B cell (primary cell): ENCODE data around the gene AMMECR1. TPM values are rescaled to one million over a fixed set of nuclear protein-coding genes. Genes with fewer than 3 reads are reported as not detected.

Experiments
- ATAC-seq: fragments of 200-7000 bp; cut with Tn5 transposase; one replicate; pipeline ENCODE4 v1.10.0; 2021; ENCODE audit warnings: low read depth, mild to moderate bottlenecking, moderate number of reproducible peaks, moderate library complexity
- CTCF ChIA-PET: fragments of 350-600 bp; sonication (Branson Sonifier 250); formaldehyde crosslinking; loops from one replicate; lab custom pipeline; 2021; ENCODE audit warnings: antibody characterized with exemption, inconsistent platforms; lab: Charles Lee
- POLR2A ChIA-PET: fragments of 350-600 bp; sonication (Branson Sonifier 250); formaldehyde crosslinking; loops from one replicate; lab custom pipeline; 2021; ENCODE audit warnings: antibody characterized with exemption; lab: Charles Lee
- DNase-seq: peaks from one replicate; pipeline ENCODE4 v3.0.0; 2013
- H2AFZ ChIP-seq: 2 replicates; pipeline ENCODE4 v1.6.1; 2012; ENCODE audit warnings: mild to moderate bottlenecking, low read depth, low read length; ENCODE audit not compliant: insufficient read depth, poor library complexity, severe bottlenecking
- H3K27ac ChIP-seq, 2 donors: 1 replicate in 1 of 2; 2 replicates in 1 of 2; pipeline ENCODE4 v1.5.1; 2012 to 2013; ENCODE audit warnings: low read length in 2 of 2, mild to moderate bottlenecking in 2 of 2, moderate library complexity in 1 of 2
- H3K27me3 ChIP-seq, 4 experiments: fragments of 200-600 bp in 1 of 4; sonication (generic) in 1 of 4; replicated peaks in 1 of 4; 1 replicate in 2 of 4; 2 replicates in 2 of 4; pipeline versions ENCODE4 v1.6.1 to v1.7.0; 2013 to 2016; ENCODE audit warnings: low read length in 3 of 4, mild to moderate bottlenecking in 2 of 4, mixed read lengths in 1 of 4, moderate library complexity in 1 of 4; ENCODE audit not compliant: insufficient read depth in 4 of 4, control insufficient read depth in 3 of 4; ENCODE audit errors: control extremely low read depth in 1 of 4
- H3K36me3 ChIP-seq, 2 experiments: replicated peaks in 1 of 2; 1 replicate in 1 of 2; 2 replicates in 1 of 2; pipeline versions ENCODE4 v1.6.1 to v1.7.1; 2013; ENCODE audit warnings: low read length in 1 of 2; ENCODE audit not compliant: insufficient read depth in 2 of 2, control insufficient read depth in 1 of 2; ENCODE audit errors: control extremely low read depth in 1 of 2, extremely low read depth in 1 of 2
- H3K4me1 ChIP-seq, 2 donors: fragments of 200-600 bp in 1 of 2; sonication (generic) in 1 of 2; 1 replicate in 1 of 2; 2 replicates in 1 of 2; pipeline versions ENCODE4 v1.5.1 to v1.6.1; 2013 to 2017; ENCODE audit warnings: low read length in 2 of 2; ENCODE audit not compliant: control insufficient read depth in 2 of 2, insufficient read depth in 2 of 2
- H3K4me2 ChIP-seq: replicated peaks from 2 replicates; pipeline ENCODE3; 2012; ENCODE audit warnings: mild to moderate bottlenecking, low read depth, low read length; ENCODE audit not compliant: poor library complexity, severe bottlenecking
- H3K4me3 ChIP-seq, 5 experiments: fragments of 200-600 bp in 1 of 5; sonication (generic) in 1 of 5; 1 replicate in 3 of 5; 2 replicates in 2 of 5; pipeline versions ENCODE4 v1.5.1 to v1.7.0; 2011 to 2016; ENCODE audit warnings: low read length in 4 of 5, mild to moderate bottlenecking in 4 of 5, low read depth in 2 of 5, control low read depth in 1 of 5, moderate library complexity in 1 of 5; ENCODE audit not compliant: insufficient read depth in 1 of 5; ENCODE audit errors: control extremely low read depth in 1 of 5, extremely low read depth in 1 of 5
- H3K79me2 ChIP-seq: fragments of 200-600 bp; sonication (generic); one replicate; pipeline ENCODE4 v1.6.0; 2016; ENCODE audit warnings: low read length; ENCODE audit not compliant: control insufficient read depth, insufficient read depth
- H3K9ac ChIP-seq: fragments of 200-600 bp; sonication (generic); 2 replicates; pipeline ENCODE4 v1.6.1; 2017; ENCODE audit warnings: mild to moderate bottlenecking, low read length, moderate library complexity
- H3K9me3 ChIP-seq, 3 donors: one replicate each; pipeline versions ENCODE4 v1.6.1 to v1.7.1; 2013; ENCODE audit warnings: low read length in 2 of 3; ENCODE audit not compliant: control insufficient read depth in 2 of 3, insufficient read depth in 1 of 3; ENCODE audit errors: control extremely low read depth in 1 of 3
- H4K20me1 ChIP-seq: 2 replicates; pipeline ENCODE4 v1.6.0; 2012; ENCODE audit warnings: mild to moderate bottlenecking, low read length; ENCODE audit not compliant: insufficient read depth, control insufficient read depth, poor library complexity, severe bottlenecking
- H3K27ac Mint-ChIP-seq: one replicate; pipeline ENCODE4 v1.8.0; 2021; ENCODE audit warnings: mixed read lengths
- H3K27me3 Mint-ChIP-seq: one replicate; pipeline ENCODE4 v1.8.0; 2021; ENCODE audit warnings: mixed read lengths
- H3K4me1 Mint-ChIP-seq: one replicate; pipeline ENCODE4 v1.8.0; 2021; ENCODE audit warnings: mixed read lengths
- H3K4me3 Mint-ChIP-seq: one replicate; pipeline ENCODE4 v1.8.0; 2021; ENCODE audit warnings: mixed read lengths
- H3K9me3 Mint-ChIP-seq: one replicate; pipeline ENCODE4 v1.8.0; 2022; ENCODE audit warnings: mixed read lengths; ENCODE audit not compliant: insufficient read depth
- EZH2 ChIP-seq: IDR thresholded peaks from 2 replicates; pipeline ENCODE4 v1.6.1; 2012; ENCODE audit warnings: borderline replicate concordance, low read depth, mild to moderate bottlenecking, moderate library complexity, low read length; ENCODE audit not compliant: insufficient read depth, poor library complexity, severe bottlenecking
- WGBS: methylation state at CpG from one replicate; pipeline ENCODE4 v1.1.5; 2013; ENCODE audit warnings: missing lambda C conversion rate; ENCODE audit not compliant: insufficient coverage; 5-methylcytosine and 5-hydroxymethylcytosine counted together
- intact Hi-C: fragments of 100-400 bp; cut with micrococcal nuclease; formaldehyde crosslinking; loops from one replicate; pipeline ENCODE4 v1.10.0; 2022
- polyA plus RNA-seq: library from polyadenylated mRNA; depleted of rRNA; stranded (reverse); fragments of >200 nt; gene quantifications from 2 replicates; pipeline ENCODE4 v1.2.3, GENCODE V29; 2012
- total RNA-seq, 2 donors: library from RNA; stranded (reverse); fragments of 120-200 nt in 1 of 2; gene quantifications; 1 replicate in 1 of 2; 2 replicates in 1 of 2; pipeline versions ENCODE4 v1.2.3 to v1.2.4, GENCODE V29; 2013 to 2022
- TF ChIP-seq, protein P1 (sequence below): fragments of 200-600 bp; IDR thresholded peaks from one replicate; pipeline ENCODE4 v1.8.0; 2022; ENCODE audit warnings: antibody characterized with exemption, mild to moderate bottlenecking

The AMMECR1 gene
- total and polyA plus RNA-seq, 2 donors (not counting 1 experiment from before 2014, with no cell fraction given): 5.7 to 12.7 TPM

DNA sequence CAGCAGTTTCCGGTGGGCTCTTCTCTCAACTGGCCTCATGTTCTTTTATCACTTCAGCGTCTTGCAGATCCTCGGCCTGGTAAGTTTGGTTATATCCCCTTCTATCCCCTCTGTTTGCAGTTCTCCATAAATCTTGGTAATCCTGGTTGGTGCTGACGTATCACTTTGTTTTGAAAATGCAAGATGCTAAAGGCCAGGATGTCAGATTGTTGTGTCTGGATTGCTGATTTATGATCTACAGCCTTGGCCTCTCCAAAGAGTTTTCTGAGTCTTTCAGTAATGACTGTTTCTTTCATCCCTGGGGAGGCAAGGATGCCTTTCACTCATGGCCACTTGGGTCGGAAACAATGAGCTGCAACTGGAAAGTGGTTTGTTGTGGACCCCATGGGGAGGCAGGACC, 146.4 kb downstream of the AMMECR1 start:
- CTCF ChIA-PET: no interaction called here
- H3K4me1 Mint-ChIP-seq: peaks cover 25% of the 10 kb centered on the region
- POLR2A ChIA-PET: no interaction called here

DNA sequence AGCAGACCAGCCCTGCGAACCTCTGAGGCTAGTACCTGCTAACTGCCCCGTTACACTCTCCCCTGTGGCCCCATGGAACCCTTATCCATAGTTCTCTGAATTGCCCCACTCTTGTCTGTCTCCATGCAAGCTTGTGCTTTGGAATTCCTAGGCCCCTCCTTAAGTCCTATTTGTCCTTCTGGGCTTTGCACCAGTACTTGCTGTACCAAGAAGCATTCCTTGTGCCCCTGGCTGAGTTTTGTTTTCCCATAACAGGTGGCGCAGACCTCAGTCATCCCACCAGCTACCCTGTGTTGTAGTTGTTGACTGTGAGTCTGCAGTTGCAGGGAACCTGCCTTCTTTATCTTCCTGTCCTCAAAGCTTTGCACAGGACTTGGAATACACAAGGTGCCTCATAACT, 147.9 kb downstream of the AMMECR1 start:
- POLR2A ChIA-PET: no interaction called here
- Histone ChIP-seq H3K4me3 (no peak overlapping the region), H3K36me3 (no peaks in the 10 kb centered on the region), H3K27ac (no peak overlapping the region), H2AFZ (no peak overlapping the region), H3K27me3 (no peaks in the 10 kb centered on the region), H3K9me3 (peaks cover 0 to 6% (median 0%) of the 10 kb centered on the region in 3 donors), H3K79me2 (peaks cover 3% of the 10 kb centered on the region), H3K4me1 (peaks cover 12 to 30% of the 10 kb centered on the region in 2 donors), H4K20me1 (no peaks in the 10 kb centered on the region), H3K4me2 (no peak overlapping the region), H3K9ac (no peak overlapping the region)
- Mint-ChIP-seq H3K27me3 (no peaks in the 10 kb centered on the region), H3K4me1 (peaks cover 25% of the 10 kb centered on the region), H3K4me3 (no peak overlapping the region), H3K27ac (no peak overlapping the region), H3K9me3 (no peaks in the 10 kb centered on the region)
- no peak for ATAC-seq
- WGBS: 94% methylated on average over 2 of the region's 3 CpGs
- TF ChIP-seq, protein P1, sequence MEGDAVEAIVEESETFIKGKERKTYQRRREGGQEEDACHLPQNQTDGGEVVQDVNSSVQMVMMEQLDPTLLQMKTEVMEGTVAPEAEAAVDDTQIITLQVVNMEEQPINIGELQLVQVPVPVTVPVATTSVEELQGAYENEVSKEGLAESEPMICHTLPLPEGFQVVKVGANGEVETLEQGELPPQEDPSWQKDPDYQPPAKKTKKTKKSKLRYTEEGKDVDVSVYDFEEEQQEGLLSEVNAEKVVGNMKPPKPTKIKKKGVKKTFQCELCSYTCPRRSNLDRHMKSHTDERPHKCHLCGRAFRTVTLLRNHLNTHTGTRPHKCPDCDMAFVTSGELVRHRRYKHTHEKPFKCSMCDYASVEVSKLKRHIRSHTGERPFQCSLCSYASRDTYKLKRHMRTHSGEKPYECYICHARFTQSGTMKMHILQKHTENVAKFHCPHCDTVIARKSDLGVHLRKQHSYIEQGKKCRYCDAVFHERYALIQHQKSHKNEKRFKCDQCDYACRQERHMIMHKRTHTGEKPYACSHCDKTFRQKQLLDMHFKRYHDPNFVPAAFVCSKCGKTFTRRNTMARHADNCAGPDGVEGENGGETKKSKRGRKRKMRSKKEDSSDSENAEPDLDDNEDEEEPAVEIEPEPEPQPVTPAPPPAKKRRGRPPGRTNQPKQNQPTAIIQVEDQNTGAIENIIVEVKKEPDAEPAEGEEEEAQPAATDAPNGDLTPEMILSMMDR: no peak
- CTCF ChIA-PET: interaction anchor here (0.6 to 28.8 kb wide), 3 partner anchors 18 to 241 kb away, joined by 3 to 721 read pairs (median 4); no protein-coding TSS in a partner anchor
- DNase-seq: no peak
- intact Hi-C loops: no loop called here

More for the DNA sequence above, 146.4 kb downstream of the AMMECR1 start:
- H3K27ac ChIP-seq: peak overlapping the region; percentile 67 to 81
- H4K20me1 ChIP-seq: no peaks in the 10 kb centered on the region
- H3K36me3 ChIP-seq: peaks cover 0 to 2% of the 10 kb centered on the region in 2 experiments
- H2AFZ ChIP-seq: no peak overlapping the region
- peaks cover 3% of the 10 kb centered on the region for H3K79me2 ChIP-seq
- DNase-seq (no peak), ATAC-seq (no peak)
- Mint-ChIP-seq H3K27ac (no peak overlapping the region), H3K9me3 (no peaks in the 10 kb centered on the region), H3K4me3 (no peak overlapping the region), H3K27me3 (no peaks in the 10 kb centered on the region)
- no peak overlapping the region for H3K9ac ChIP-seq
- intact Hi-C loops: no loop called here
- H3K4me3 ChIP-seq: no peak overlapping the region
- TF ChIP-seq, protein P1: no peak
- no peak for TF ChIP-seq EZH2
- peaks cover 0 to 6% (median 0%) of the 10 kb centered on the region in 3 donors for H3K9me3 ChIP-seq
- no CpG with 5 or more reads among the region's 5 CpGs for WGBS
- H3K4me2 ChIP-seq: peak overlapping the region; percentile 25
- no peaks in the 10 kb centered on the region for H3K27me3 ChIP-seq
- peaks cover 12 to 30% of the 10 kb centered on the region in 2 donors for H3K4me1 ChIP-seq
